Urinary bladder (tissue), 4 donors: ENCODE measurements around the gene IZUMO4. TPM values are rescaled to one million over a fixed set of nuclear protein-coding genes. Genes with fewer than 3 reads are reported as not detected.
"Not testable (repeated sequence)": the region's sequence is repeated elsewhere in the genome, so short reads cannot be mapped to it uniquely, and the experiment has no call there.

Experiments
- DNase-seq: peaks from one replicate; pipeline ENCODE4 v3.0.0-alpha.2; 2015; ENCODE audit errors: extremely low spot score
- H3K27ac ChIP-seq: one replicate; pipeline ENCODE4 v1.5.1; 2013; ENCODE audit warnings: low read depth, mild to moderate bottlenecking, moderate library complexity
- H3K36me3 ChIP-seq: one replicate; pipeline ENCODE4 v1.6.1; 2013; ENCODE audit warnings: mild to moderate bottlenecking, moderate library complexity; ENCODE audit not compliant: insufficient read depth
- H3K4me1 ChIP-seq: one replicate; pipeline ENCODE4 v1.6.1; 2013; ENCODE audit warnings: mild to moderate bottlenecking, moderate library complexity; ENCODE audit not compliant: insufficient read depth
- H3K4me3 ChIP-seq: one replicate; pipeline ENCODE4 v1.5.1; 2013; ENCODE audit warnings: low read depth, low read length
- WGBS: extraction: QIAGEN DNeasy Blood & Tissue Kit; methylation state at CpG from one replicate; pipeline ENCODE4 v1.1.7; 2013; 5-methylcytosine and 5-hydroxymethylcytosine counted together
- polyA plus RNA-seq: library from polyadenylated mRNA; stranded (reverse); fragments of 200-250 nt; gene quantifications from one replicate; pipeline ENCODE4 v1.2.3, GENCODE V29; 2013
- total RNA-seq: library from RNA; depleted of rRNA; stranded (reverse); fragments of >200 nt; gene quantifications from one replicate; pipeline ENCODE4 v1.2.3, GENCODE V29; 2014
- donor health status: healthy with polysubstance abuse.
- donor health status: healthy.

Gene IZUMO4
- total and polyA plus RNA-seq, 2 donors = 1.5 to 9.2 TPM

DNA sequence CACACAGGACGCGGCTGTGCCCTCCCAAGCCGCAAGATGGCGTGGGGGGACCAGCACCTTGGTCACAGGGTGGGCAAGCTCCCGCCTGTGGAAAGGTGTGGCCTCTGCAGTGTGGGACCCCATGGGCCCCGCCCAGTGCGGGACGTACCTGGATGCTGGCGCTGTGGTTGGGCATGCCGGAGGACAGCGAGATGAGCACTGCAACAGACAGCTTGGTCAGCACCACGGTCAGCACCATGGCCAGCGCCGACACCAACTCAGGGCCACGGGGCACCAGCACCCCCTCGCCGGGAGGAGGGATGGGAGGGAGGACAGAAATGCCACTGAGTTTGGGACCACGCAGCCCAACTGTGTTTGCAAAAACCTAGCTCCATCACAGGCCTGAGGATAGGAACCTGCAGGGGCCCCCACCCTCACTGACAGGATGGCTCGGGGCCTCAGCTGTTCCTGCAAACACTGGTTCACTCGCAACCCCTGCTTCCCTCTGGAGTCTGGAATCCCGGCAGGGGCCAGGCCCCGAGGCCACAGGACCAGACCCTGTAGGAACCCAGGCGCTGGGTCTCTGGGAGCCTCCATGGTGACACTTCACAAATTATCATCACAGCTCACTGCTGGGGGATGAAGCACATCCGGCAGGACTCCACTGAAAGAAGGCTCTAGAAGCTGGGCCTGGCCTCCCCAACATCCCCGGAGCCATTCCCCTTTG, 27.1 kb downstream of the IZUMO4 start:
- H3K4me3 ChIP-seq = no peak overlapping the region

GRCh38 chr19:2126879-2127518, 30.3 kb downstream of the IZUMO4 start:
- no peak overlapping the region for H3K27ac ChIP-seq
- H3K4me1 ChIP-seq = no peaks in the 10 kb centered on the region
- no peak overlapping the region for H3K4me3 ChIP-seq
- peaks cover 4% of the 10 kb centered on the region for H3K36me3 ChIP-seq
- 91% methylated on average over 24 of the region's 24 CpGs for WGBS
- DNase-seq = no peak

More for the DNA sequence above, 27.1 kb downstream of the IZUMO4 start:
- no peak for DNase-seq
- H3K27ac ChIP-seq = no peak overlapping the region
- 82% methylated on average over 25 of the region's 25 CpGs for WGBS
- H3K36me3 ChIP-seq = peaks cover 7% of the 10 kb centered on the region
- H3K4me1 ChIP-seq = no peaks in the 10 kb centered on the region

- DNase-seq = no peak
- WGBS = 79% methylated on average over 19 of the region's 19 CpGs
- no peak overlapping the region for H3K4me3 ChIP-seq
- H3K36me3 ChIP-seq = peaks cover 2% of the 10 kb centered on the region
- H3K27ac ChIP-seq = no peak overlapping the region
- H3K4me1 ChIP-seq = no peaks in the 10 kb centered on the region
Measured at GRCh38 chr19:2127758-2128157, 31.0 kb downstream of the IZUMO4 start.

DNA sequence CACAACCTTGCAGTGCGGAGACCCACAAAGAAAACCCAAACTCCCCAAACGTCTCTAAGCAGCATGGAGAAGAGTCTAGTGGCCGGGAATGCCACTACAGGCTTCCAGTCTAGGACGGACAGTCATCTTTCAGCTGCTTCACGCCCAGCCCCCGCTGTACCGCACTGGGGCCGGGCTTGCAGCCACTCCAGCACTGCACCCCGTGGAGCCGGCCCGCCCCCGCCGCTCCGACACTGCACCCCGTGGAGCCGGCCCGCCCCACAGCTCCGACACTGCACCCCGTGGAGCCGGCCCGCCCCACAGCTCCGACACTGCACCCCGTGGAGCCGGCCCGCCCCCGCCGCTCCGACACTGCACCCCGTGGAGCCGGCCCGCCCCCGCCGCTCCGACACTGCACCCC, 31.5 kb downstream of the IZUMO4 start:
- not testable (repeated sequence) for H3K4me1 ChIP-seq, H3K4me3 ChIP-seq, H3K36me3 ChIP-seq, H3K27ac ChIP-seq, DNase-seq
- WGBS = 83% methylated on average over 28 of the region's 34 CpGs

DNA sequence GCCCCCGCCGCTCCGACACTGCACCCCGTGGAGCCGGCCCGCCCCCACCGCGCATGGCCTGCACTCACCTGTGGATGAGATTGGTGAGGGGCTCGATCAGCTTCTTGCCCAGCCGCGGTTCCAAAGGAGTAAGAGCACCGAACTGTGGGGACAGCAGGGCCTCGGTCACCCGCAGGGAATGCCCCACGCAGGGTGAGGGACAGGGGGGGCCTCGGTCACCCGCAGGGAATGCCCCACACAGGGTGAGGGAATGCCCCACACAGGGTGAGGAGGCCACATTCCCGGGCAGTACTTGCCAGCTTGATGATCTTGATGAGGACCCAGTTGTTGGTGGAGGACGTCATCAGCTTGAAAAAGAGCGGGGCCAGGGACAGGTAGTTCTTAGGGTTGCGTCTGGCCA, 32.3 kb downstream of the IZUMO4 start:
- no peak overlapping the region for H3K4me3 ChIP-seq
- no peaks in the 10 kb centered on the region for H3K4me1 ChIP-seq
- no peaks in the 10 kb centered on the region for H3K36me3 ChIP-seq
- WGBS = 96% methylated on average over 21 of the region's 21 CpGs
- H3K27ac ChIP-seq = no peak overlapping the region
- DNase-seq = no peak

DNA sequence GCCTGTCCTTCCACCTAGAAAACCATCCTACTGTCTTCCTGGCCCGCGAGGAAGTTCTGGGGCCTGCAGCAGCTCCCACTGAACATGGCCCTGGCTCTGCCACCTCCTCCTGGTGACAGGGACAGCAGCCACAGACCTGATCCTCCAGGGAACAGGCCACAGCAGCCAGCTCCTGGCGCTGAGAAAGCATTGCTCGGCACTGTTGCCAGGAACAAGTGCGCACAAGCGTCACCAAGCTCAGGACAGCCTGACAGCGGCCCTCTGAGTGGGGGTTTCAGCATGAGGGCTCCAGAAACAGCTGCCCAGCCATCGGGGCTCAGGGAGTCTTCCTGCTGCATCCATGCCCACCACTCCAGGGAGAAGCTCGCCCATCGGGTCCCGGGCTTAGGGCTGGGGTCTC, 32.8 kb downstream of the IZUMO4 start:
- Histone ChIP-seq H3K27ac (no peak overlapping the region), H3K4me3 (no peak overlapping the region), H3K4me1 (no peaks in the 10 kb centered on the region), H3K36me3 (no peaks in the 10 kb centered on the region)
- 97% methylated on average over 11 of the region's 11 CpGs for WGBS
- no peak for DNase-seq

DNA sequence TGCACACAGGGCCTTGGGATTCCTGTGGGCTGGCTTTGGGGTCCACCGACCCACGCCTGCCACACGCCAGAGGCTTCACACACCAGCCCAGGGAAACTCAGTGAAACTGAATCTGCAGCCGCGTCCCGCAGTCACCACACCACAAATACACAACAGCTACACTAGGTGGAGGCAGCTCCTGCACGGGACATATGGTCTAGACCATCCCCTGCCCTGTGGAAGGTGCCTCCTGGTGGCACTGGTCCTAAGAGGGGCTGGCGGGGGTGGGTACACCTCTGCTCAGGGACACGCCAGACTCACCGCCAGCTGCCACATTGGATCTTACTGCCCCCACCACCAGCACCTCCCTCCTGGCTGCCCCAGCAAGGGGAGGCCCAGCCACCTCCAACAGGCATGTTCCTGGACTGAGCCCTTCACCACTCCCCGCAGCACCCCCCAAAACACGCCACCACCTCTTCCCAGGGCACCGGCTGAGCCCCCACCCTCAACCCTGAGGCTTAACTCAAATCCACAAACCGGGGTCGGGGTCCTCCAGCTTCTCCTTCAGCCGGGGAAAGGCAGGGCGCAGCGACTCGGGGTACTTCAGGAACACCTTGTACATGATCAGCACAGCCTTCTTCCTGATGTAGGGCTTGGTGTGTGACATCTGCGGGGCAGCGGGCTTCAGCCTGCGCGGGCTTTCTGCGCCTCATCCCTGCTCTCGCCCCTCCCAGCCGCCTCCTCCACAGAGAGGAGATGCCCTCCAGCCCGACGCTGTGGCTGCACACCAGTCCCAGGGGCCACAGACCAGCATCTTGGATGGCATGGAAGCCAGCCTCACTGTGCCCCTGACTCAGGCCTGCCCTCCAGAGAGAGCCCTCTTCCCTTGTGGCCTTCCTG, 33.4 kb downstream of the IZUMO4 start:
- DNase-seq = no peak
- 96% methylated on average over 28 of the region's 28 CpGs for WGBS

GRCh38 chr19:2131012-2131975, 34.6 kb downstream of the IZUMO4 start:
- H3K4me3 ChIP-seq, H3K4me1 ChIP-seq, H3K27ac ChIP-seq, DNase-seq, H3K36me3 ChIP-seq: not testable (repeated sequence)
- 92% methylated on average over 67 of the region's 67 CpGs for WGBS

More for the DNA sequence above, 33.4 kb downstream of the IZUMO4 start:
- H3K4me3 ChIP-seq = no peak overlapping the region
- no peaks in the 10 kb centered on the region for H3K4me1 ChIP-seq
- H3K27ac ChIP-seq = no peak overlapping the region
- H3K36me3 ChIP-seq = no peaks in the 10 kb centered on the region

DNA sequence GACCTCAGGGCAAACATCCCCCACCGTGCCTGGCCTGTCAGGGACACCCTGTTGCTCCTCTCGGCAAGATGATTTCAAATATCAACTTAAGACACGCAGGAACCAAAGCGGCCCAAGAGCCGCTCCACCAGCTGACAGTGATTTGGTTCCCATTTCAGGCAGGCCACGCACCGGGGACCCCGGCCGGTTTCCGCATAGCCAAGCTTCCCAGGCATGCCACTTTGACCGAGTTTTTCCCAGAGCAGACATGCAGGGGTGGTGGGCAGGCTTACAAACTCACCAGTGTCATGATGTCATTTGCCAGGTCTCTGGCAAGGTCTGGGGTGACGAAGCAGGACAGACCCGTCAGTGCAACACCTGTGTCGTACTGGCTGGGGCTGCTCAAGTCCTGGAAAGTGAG, 35.5 kb downstream of the IZUMO4 start:
- Histone ChIP-seq H3K36me3 (peaks cover 2% of the 10 kb centered on the region), H3K4me3 (no peak overlapping the region)
- WGBS = 95% methylated on average over 14 of the region's 14 CpGs

DNA sequence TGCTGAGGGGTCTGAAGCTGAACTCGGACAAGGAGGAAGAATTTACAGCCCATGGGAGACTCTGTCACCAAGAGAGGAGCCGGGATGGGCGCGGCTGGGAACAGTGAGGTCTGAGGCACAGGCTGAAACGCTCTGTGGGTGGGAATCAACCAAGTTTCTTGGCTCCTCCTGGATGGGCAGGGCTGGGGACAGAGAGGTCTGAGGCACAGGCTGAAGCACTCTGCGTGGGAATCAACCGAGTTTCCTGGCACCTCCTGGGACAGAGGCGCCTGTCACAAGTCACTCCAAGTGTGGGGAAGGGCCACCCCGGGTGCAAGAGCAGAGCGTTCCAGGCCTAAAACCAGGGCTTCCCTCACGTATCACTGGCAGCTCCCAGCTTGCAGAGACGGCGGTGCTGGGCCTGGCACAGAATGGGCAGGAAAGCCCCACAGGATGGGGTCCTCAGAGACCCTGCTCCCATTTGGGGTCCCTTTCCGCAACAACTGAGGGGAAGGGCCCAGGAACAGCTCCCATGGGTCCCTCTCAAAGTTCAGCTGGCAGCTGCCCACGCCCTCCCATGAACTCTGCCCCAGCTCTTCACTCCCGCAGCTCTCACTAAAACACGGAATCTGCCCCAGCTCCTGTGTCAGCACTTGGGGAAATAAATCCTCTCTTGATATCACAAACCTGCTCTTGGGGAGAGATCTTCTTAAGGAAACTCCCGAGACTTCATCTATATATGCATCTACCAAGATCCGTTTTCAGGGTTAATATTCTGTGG, 36.2 kb downstream of the IZUMO4 start:
- no peak for DNase-seq
- 86% methylated on average over 19 of the region's 19 CpGs for WGBS
- Histone ChIP-seq H3K27ac (no peak overlapping the region), H3K4me1 (no peaks in the 10 kb centered on the region), H3K4me3 (no peak overlapping the region), H3K36me3 (peaks cover 2% of the 10 kb centered on the region)

More for the DNA sequence above, 35.5 kb downstream of the IZUMO4 start:
- Histone ChIP-seq H3K27ac (no peak overlapping the region), H3K4me1 (no peaks in the 10 kb centered on the region)
- no peak for DNase-seq

GRCh38 chr19:2135474-2136402, 39.0 kb downstream of the IZUMO4 start:
- 92% methylated on average over 50 of the region's 50 CpGs for WGBS
- DNase-seq = no peak
- peaks cover 2% of the 10 kb centered on the region for H3K36me3 ChIP-seq
- H3K27ac ChIP-seq = no peak overlapping the region
- H3K4me1 ChIP-seq = no peaks in the 10 kb centered on the region
- H3K4me3 ChIP-seq = no peak overlapping the region
